Measurements from ENCODE around the gene DHRS11.

DHRS11 gene

DNA sequence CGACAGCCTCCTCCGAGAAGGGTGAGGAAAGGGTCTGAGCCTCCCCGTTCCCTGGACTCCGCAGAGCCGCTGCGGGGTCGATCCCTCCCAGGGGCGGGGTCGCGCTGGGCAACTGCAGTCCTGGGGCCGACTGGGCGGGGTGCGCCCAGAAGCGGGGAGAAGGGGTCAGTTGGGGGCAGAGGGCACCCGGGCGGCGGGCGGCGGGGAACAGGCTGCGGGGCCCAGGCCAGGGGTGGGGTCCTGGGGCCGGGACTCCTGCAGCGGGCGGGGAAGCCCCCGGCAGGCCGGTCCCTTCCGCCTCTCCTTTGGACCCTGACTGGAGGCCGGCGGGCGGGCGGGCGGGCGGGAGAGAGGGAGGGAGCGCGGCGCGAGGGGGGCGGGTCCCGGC is 46.6 kb upstream of the DHRS11 start:
- TF ChIP-seq YY1 (IDR thresholded peaks at IDR 0.05; ENCODE audit: low read depth) (no peak), ZBTB7A (IDR thresholded peaks at IDR 0.05; ENCODE audit: low read depth) (peak; percentile 46)

DNA sequence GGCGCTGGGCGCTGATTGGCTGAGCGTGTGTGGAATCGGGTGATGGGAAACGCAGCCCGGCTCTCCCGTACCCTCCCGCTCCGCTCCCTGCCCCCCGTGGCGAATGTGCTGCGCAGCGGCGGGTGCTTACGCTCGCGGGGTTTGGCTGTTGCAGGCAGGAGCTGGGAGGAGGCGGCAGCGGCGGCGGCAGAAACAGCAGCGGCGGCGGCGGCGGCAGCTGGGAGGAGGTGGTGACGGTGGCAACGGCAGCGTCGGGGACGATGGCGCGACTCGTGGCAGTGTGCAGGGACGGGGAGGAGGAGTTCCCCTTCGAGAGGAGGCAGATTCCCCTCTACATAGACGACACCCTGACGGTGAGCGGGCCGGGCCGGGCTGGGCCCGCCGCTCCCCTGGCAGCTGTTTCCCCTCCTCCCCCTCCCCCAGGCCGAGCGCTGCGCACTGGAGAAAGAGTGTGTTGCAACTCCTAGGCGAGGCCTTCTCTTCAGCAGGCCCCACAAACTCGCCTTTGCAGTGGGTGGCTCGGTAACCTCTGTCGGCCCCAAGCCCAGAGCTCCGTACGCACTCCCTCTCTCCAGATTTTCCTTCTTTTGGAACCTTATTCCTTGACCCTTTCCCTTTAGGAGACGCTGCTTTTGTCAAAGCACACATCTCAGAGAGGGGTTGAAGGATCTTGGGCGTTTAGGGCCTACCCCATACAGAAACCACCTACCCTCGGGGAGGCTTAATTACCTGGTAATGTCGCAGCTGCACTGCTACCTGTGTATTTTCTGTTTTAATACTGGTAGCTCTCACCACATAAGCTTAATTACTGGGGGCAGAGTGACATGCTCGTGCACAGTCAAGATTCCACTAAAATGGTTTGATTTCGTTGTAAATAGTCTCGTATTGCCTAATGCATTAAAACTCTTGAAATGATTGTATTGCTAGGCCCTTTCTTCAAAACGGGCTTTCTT is 45.9 kb upstream of the DHRS11 start:
- TF ChIP-seq YY1 (IDR thresholded peaks at IDR 0.05; ENCODE audit: low read depth), result no peak
- peak; percentile 54 for TF ChIP-seq TAF1 (IDR thresholded peaks at IDR 0.05; ENCODE audit: low read depth)
- TF ChIP-seq, protein P1, sequence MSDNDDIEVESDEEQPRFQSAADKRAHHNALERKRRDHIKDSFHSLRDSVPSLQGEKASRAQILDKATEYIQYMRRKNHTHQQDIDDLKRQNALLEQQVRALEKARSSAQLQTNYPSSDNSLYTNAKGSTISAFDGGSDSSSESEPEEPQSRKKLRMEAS (IDR thresholded peaks at IDR 0.05), result peak; percentile 77
- TF ChIP-seq TCF12 (IDR thresholded peaks at IDR 0.05; ENCODE audit: low read depth), result peak; percentile 65; the same call in 1 of the 2 replicates
- TF ChIP-seq, protein P2, sequence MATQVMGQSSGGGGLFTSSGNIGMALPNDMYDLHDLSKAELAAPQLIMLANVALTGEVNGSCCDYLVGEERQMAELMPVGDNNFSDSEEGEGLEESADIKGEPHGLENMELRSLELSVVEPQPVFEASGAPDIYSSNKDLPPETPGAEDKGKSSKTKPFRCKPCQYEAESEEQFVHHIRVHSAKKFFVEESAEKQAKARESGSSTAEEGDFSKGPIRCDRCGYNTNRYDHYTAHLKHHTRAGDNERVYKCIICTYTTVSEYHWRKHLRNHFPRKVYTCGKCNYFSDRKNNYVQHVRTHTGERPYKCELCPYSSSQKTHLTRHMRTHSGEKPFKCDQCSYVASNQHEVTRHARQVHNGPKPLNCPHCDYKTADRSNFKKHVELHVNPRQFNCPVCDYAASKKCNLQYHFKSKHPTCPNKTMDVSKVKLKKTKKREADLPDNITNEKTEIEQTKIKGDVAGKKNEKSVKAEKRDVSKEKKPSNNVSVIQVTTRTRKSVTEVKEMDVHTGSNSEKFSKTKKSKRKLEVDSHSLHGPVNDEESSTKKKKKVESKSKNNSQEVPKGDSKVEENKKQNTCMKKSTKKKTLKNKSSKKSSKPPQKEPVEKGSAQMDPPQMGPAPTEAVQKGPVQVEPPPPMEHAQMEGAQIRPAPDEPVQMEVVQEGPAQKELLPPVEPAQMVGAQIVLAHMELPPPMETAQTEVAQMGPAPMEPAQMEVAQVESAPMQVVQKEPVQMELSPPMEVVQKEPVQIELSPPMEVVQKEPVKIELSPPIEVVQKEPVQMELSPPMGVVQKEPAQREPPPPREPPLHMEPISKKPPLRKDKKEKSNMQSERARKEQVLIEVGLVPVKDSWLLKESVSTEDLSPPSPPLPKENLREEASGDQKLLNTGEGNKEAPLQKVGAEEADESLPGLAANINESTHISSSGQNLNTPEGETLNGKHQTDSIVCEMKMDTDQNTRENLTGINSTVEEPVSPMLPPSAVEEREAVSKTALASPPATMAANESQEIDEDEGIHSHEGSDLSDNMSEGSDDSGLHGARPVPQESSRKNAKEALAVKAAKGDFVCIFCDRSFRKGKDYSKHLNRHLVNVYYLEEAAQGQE (IDR thresholded peaks at IDR 0.05; ENCODE audit: low read depth), result no peak
- no peak for TF ChIP-seq FOXM1 (IDR thresholded peaks at IDR 0.05; ENCODE audit: borderline replicate concordance, low read depth)
- TF ChIP-seq EGR1 (IDR thresholded peaks at IDR 0.05), result no peak; the same call in 1 of the 2 replicates
- TF ChIP-seq, protein P3, sequence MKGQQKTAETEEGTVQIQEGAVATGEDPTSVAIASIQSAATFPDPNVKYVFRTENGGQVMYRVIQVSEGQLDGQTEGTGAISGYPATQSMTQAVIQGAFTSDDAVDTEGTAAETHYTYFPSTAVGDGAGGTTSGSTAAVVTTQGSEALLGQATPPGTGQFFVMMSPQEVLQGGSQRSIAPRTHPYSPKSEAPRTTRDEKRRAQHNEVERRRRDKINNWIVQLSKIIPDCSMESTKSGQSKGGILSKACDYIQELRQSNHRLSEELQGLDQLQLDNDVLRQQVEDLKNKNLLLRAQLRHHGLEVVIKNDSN (IDR thresholded peaks at IDR 0.05), result no peak
- peak; percentile 6; the same call in 1 of the 2 replicates for TF ChIP-seq TEAD4 (IDR thresholded peaks at IDR 0.05)
- no peak for TF ChIP-seq CREB1 (IDR thresholded peaks at IDR 0.05; ENCODE audit: low read depth)
- peak; percentile 92 for TF ChIP-seq CEBPB (IDR thresholded peaks at IDR 0.05)
- no peak; the same call in 1 of the 2 replicates for TF ChIP-seq NFIC (IDR thresholded peaks at IDR 0.05)
- peak; percentile 64; the same call in 1 of the 2 replicates for TF ChIP-seq EP300 (IDR thresholded peaks at IDR 0.05; ENCODE audit: borderline replicate concordance)
- TF ChIP-seq RAD21 (IDR thresholded peaks at IDR 0.05; ENCODE audit: low read depth), result no peak
- no peak for TF ChIP-seq ZBTB7A (IDR thresholded peaks at IDR 0.05; ENCODE audit: low read depth)

DNA sequence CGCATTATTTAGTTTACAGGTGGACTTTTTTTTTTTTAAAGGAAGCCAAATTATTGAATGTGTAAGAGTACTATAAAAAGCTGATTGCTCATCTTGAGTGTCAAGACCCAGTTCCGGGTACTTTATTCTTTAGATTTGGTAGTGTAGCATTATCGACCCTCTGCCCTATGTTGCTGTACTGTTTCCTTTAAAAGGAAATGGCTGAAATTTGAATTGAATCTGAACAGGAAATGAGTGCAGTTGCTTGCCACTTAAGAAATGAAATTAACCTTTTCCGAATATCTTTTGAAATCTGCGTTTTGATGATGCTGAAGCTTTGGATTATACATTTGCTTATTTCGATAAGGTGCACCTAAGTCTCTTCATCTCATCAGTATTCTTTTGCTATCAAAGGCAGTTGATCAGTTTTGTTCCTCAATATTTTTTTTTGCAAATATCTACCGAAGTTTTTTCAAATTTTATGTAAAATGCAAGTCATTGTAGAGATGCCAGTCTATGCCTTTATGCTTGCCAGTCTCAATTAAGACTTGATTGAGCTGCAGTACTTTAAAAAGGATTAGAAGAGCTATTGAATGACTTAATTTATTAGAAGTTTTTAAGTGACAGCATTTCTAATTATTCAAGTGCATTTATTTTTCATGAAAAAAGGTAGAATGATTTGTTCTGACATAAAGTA is 45.1 kb upstream of the DHRS11 start:
- no peak for TF ChIP-seq EP300 (IDR thresholded peaks at IDR 0.05; ENCODE audit: borderline replicate concordance)
- no peak for TF ChIP-seq TCF12 (IDR thresholded peaks at IDR 0.05; ENCODE audit: low read depth)
- no peak for TF ChIP-seq ZBTB7A (IDR thresholded peaks at IDR 0.05; ENCODE audit: low read depth)
- TF ChIP-seq RAD21 (IDR thresholded peaks at IDR 0.05; ENCODE audit: low read depth), result no peak
- TF ChIP-seq, protein P2 (IDR thresholded peaks at IDR 0.05; ENCODE audit: low read depth), result no peak
- no peak for TF ChIP-seq FOXM1 (IDR thresholded peaks at IDR 0.05; ENCODE audit: borderline replicate concordance, low read depth)
- TF ChIP-seq NFIC (IDR thresholded peaks at IDR 0.05), result no peak
- TF ChIP-seq EGR1 (IDR thresholded peaks at IDR 0.05), result no peak
- no peak for TF ChIP-seq TEAD4 (IDR thresholded peaks at IDR 0.05)

DNA sequence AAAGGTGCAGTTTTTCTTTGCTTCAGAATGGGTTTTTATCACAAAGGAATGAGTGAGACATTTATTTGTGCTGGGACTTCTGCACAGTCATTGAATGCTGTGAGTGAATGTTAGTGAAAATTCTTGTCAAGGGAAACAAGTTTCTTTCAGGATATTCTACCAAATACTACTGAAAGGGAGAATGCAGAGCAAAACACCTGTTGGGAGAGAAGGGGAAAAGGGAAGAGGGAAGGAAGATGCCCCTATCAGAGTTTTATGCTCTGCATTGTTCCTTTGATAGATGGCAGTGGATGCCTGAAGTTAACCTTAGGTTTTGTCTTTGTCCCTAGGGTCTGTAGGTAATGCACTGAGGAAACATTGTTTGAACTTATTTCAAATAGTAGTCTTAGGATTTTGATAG is 43.9 kb upstream of the DHRS11 start:
- TF ChIP-seq, protein P2 (IDR thresholded peaks at IDR 0.05; ENCODE audit: low read depth), result no peak
- TF ChIP-seq EP300 (IDR thresholded peaks at IDR 0.05; ENCODE audit: borderline replicate concordance) (no peak), TEAD4 (IDR thresholded peaks at IDR 0.05) (no peak)
- TF ChIP-seq, protein P3 (IDR thresholded peaks at IDR 0.05), result no peak
